Adrenal gland (tissue), 12 donors: ENCODE data around the gene LDB3. TPM values are rescaled to one million over a fixed set of nuclear protein-coding genes. Genes with fewer than 3 reads are reported as not detected.

Source experiments
- DNase-seq, 7 donors: peaks; one replicate each; pipeline ENCODE4 v3.0.0-alpha.2; 2019 to 2020
- H3K27ac ChIP-seq, 5 donors: fragments of 200-600 bp; sonication (generic) in 4 of 5; 1 replicate in 3 of 5; 2 replicates in 2 of 5; pipeline versions ENCODE4 v1.5.1 to v1.8.0; 2016 to 2020; ENCODE audit warnings: mild to moderate bottlenecking in 1 of 5
- H3K27me3 ChIP-seq: fragments of 200-600 bp; 2 replicates; pipeline ENCODE4 v1.8.0; 2021
- H3K36me3 ChIP-seq, 2 donors: fragments of 200-600 bp; replicated peaks in 1 of 2; 1 replicate in 1 of 2; 2 replicates in 1 of 2; pipeline versions ENCODE4 v1.5.1 to v1.8.0; 2018 to 2022
- H3K4me1 ChIP-seq, 2 donors: fragments of 200-600 bp; replicated peaks in 1 of 2; 1 replicate in 1 of 2; 2 replicates in 1 of 2; pipeline versions ENCODE4 v1.5.1 to v1.8.0; 2018 to 2021
- H3K4me3 ChIP-seq, 4 donors: fragments of 200-600 bp; sonication (generic) in 3 of 4; one replicate each; pipeline ENCODE4 v1.5.1; 2016 to 2018
- H3K9me3 ChIP-seq, 3 donors: fragments of 200-600 bp; sonication (generic) in 1 of 3; replicated peaks in 1 of 3; 1 replicate in 2 of 3; 2 replicates in 1 of 3; pipeline versions ENCODE4 v1.5.1 to v1.8.0; 2016 to 2021
- POLR2A ChIP-seq, 2 donors: fragments of 450-650 bp; IDR thresholded peaks; one replicate each; pipeline ENCODE4 v1.6.1; 2017; ENCODE audit warnings: antibody characterized with exemption in 2 of 2, mild to moderate bottlenecking in 2 of 2, moderate library complexity in 1 of 2
- WGBS, 4 donors: extraction: QIAGEN DNeasy Blood & Tissue Kit in 2 of 4; methylation state at CpG; one replicate each; pipeline versions ENCODE4 v1.1.5 to v1.1.7; 2013 to 2017; 5-methylcytosine and 5-hydroxymethylcytosine counted together
- intact Hi-C, 2 donors: fragments of 100-400 bp; cut with DNase I; formaldehyde crosslinking; loops; one replicate each; pipeline versions ENCODE4 v1.14.1 to v1.15.0; 2022 to 2023
- polyA plus RNA-seq, 3 donors: library from polyadenylated mRNA; stranded (reverse); fragments of 200-250 nt in 2 of 3; fragments of 350-450 nt in 1 of 3; fragmentation: Illumina TruSeq in 1 of 3; extraction: RNeasy Lipid Tissue Mini Kit (QIAGEN cat#74804) in 1 of 3; gene quantifications; one replicate each; pipeline ENCODE4 v1.2.3, GENCODE V29; 2013 to 2014
- total RNA-seq, 9 donors: library from RNA; depleted of rRNA in 4 of 9; stranded (reverse); fragments of >200 nt in 4 of 9; fragments of 120-200 nt in 1 of 9; fragmentation: NEBNext Ultra II Directional in 1 of 9; extraction: Animal tissue kit (Norgen Biotek cat#: 25700) in 1 of 9; gene quantifications; one replicate each; pipeline versions ENCODE4 v1.1.0 to v1.2.4, GENCODE V29; 2013 to 2023
- TF ChIP-seq, protein P1 (sequence below), 6 experiments: fragments of 450-650 bp in 4 of 6; fragments of 200-600 bp in 2 of 6; sonication (generic) in 1 of 6; IDR thresholded peaks; 1 replicate in 5 of 6; 2 replicates in 1 of 6; pipeline versions ENCODE4 v1.5.1 to v1.8.0; 2016 to 2021; ENCODE audit warnings: antibody characterized with exemption in 6 of 6, mild to moderate bottlenecking in 2 of 6, moderate library complexity in 1 of 6
- donor health status: healthy with polysubstance abuse.
- donor health status: Bipolar disorder and iron deficiency.
- donor health status: DM: yes; HTN: yes; CAD: no.
- donor health status: DM: no; HTN: no; CAD: no.
- donor health status: DM: no; HTN: no; CAD: no.
- donor health status: DM: yes; HTN: yes; CAD: no.

The LDB3 gene
- total and polyA plus RNA-seq, 12 donors: 0.14 to 2.7 (median 0.36) TPM

DNA sequence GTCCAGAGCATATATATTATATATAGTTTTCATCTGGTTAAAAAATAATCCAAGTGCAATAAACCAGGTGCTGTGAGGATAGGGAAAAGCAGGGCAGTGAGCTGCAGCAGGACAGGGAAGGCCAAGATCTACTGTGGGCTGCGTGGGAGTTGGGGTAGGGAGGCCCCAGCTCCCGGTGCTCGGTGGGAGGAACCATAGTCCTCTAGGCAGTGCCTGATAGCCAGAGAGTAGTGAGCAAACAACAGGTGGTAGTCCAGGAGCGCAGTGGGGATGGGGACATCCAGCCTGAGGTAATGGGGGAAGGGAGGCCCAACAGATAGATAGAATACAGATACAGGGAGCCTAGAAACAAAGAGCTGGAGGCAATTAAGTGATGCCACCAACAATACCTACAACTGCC lies 84.0 kb downstream of the LDB3 start:
- TF ChIP-seq, protein P1, sequence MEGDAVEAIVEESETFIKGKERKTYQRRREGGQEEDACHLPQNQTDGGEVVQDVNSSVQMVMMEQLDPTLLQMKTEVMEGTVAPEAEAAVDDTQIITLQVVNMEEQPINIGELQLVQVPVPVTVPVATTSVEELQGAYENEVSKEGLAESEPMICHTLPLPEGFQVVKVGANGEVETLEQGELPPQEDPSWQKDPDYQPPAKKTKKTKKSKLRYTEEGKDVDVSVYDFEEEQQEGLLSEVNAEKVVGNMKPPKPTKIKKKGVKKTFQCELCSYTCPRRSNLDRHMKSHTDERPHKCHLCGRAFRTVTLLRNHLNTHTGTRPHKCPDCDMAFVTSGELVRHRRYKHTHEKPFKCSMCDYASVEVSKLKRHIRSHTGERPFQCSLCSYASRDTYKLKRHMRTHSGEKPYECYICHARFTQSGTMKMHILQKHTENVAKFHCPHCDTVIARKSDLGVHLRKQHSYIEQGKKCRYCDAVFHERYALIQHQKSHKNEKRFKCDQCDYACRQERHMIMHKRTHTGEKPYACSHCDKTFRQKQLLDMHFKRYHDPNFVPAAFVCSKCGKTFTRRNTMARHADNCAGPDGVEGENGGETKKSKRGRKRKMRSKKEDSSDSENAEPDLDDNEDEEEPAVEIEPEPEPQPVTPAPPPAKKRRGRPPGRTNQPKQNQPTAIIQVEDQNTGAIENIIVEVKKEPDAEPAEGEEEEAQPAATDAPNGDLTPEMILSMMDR (IDR thresholded peaks at IDR 0.05): no peak
- no peak for TF ChIP-seq POLR2A (IDR thresholded peaks at IDR 0.05)
- Histone ChIP-seq H3K27me3 (no peaks in the 10 kb centered on the region), H3K27ac (no peak overlapping the region), H3K9me3 (no peaks in the 10 kb centered on the region), H3K4me3 (no peak overlapping the region), H3K4me1 (peaks cover 7 to 13% of the 10 kb centered on the region in 2 donors), H3K36me3 (no peaks in the 10 kb centered on the region)
- whole genome bisulfite sequencing, 4 donors: 89 to 95% (median 90%) methylated on average over 4 of the region's 4 CpGs
- DNase-seq: no peak
- intact Hi-C loops: no loop called here

DNA sequence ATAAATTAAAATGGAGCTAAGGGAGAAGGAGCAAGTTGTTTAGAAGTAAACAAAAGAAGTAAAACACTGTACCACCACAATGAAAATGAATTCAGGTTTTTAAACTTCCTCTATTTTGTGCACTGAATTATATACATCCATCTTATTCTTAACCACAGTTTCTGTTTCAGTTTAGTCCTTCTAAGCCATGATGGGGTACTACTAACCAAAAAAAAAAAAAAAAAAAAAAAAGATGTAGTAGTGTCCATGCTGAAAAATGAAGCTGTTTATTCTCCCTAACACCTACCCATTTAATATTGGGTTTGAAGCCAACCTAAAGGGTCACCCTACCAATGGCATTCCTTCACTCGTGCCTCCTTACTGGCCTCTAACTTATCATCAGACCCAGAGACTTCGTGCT lies 84.7 kb downstream of the LDB3 start:
- Histone ChIP-seq H3K9me3 (no peaks in the 10 kb centered on the region), H3K27ac (no peak overlapping the region), H3K4me1 (peaks cover 9 to 16% of the 10 kb centered on the region in 2 donors), H3K4me3 (no peak overlapping the region), H3K27me3 (no peaks in the 10 kb centered on the region), H3K36me3 (no peaks in the 10 kb centered on the region)
- TF ChIP-seq, protein P1 (IDR thresholded peaks at IDR 0.05): no peak
- TF ChIP-seq POLR2A (IDR thresholded peaks at IDR 0.05): no peak
- no peak for DNase-seq
- 91 to 99% (median 96%) methylated on average over 2 of the region's 2 CpGs for WGBS, 4 donors
- intact Hi-C loops: no loop called here

DNA sequence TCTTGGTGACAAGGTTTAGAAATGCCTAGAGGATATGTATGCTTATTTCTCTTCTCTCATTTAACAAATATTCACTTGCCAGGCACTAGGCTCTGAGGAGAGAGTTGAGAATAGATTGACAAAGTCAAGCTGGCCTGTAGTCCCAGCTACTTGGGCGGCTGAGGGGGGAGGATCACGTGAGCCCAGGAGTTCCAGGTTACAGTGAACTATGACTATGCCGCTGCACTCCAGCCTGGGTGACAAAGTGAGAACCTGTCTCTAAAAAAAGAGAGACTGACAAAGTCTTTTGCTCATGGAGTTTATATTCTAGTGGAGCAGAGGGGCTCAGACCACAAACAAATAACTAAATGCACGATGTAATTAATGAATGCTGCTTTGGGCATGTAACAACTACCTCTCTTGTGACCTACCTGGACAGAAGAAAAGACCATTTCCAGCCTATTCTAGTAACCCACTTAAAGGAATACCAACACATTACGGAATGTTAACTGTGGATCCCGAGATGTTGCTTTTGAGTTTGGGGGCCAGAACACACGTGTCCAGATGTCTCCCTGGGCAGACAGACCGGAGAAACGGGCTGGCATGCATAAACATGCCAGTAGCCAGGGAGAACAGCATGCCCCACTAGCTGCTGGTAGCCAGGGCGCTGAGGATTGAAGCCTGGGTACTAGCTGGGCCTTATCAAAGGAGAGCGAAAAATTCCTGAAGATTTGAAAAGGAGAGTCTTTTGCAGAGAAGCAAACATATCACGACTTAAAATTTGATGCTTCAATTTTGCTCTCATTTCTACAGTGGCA lies 85.5 kb downstream of the LDB3 start:
- intact Hi-C loops: no loop called here
- Histone ChIP-seq H3K4me1 (peaks cover 10 to 20% of the 10 kb centered on the region in 2 donors), H3K4me3 (no peak overlapping the region), H3K9me3 (no peaks in the 10 kb centered on the region), H3K27me3 (no peaks in the 10 kb centered on the region), H3K36me3 (no peaks in the 10 kb centered on the region), H3K27ac (no peak overlapping the region)
- 92 to 93% (median 93%) methylated on average over 12 of the region's 12 CpGs for WGBS, 4 donors
- TF ChIP-seq, protein P1 (IDR thresholded peaks at IDR 0.05): no peak
- TF ChIP-seq POLR2A (IDR thresholded peaks at IDR 0.05): no peak
- DNase-seq: no peak

DNA sequence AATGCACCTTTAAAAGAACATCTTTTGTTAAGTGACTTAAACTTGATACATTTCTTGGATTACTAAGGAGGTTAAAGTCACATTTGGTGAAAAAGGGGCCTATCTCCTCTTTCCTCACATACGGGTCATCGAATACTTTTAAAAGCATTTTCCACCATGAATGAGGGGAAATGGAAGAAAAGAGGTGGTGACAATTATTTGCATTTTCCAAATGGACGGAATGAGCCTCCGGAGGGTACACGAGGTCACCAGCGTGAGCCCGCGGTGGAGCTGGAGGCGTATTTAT lies 87.1 kb downstream of the LDB3 start:
- H3K36me3 ChIP-seq: no peaks in the 10 kb centered on the region
- intact Hi-C loops: no loop called here
- H3K4me3 ChIP-seq: peak overlapping the region in 2 of 4 donors; percentile 81 to 89
- TF ChIP-seq, protein P1 (IDR thresholded peaks at IDR 0.05): no peak
- no peak for TF ChIP-seq POLR2A (IDR thresholded peaks at IDR 0.05)
- H3K27ac ChIP-seq: peak overlapping the region; percentile 74 to 99 (median 97)
- H3K9me3 ChIP-seq: no peaks in the 10 kb centered on the region
- H3K4me1 ChIP-seq: peaks cover 18 to 30% of the 10 kb centered on the region in 2 donors
- H3K27me3 ChIP-seq: no peaks in the 10 kb centered on the region
- DNase-seq: no peak
- WGBS, 4 donors: 3 to 6% (median 4%) methylated on average over 9 of the region's 9 CpGs
